Occipital lobe (tissue), 2 donors: ENCODE results near the gene PPM1H. TPM values are rescaled to one million over a fixed set of nuclear protein-coding genes. Genes with fewer than 3 reads are reported as not detected.
"Not testable (repeated sequence)": the region's sequence is repeated elsewhere in the genome, so short reads cannot be mapped to it uniquely, and the experiment has no call there.

Experiments used
- DNase-seq: peaks from one replicate; lab custom pipeline; 2025; lab: John Stamatoyannopoulos, UW
- total RNA-seq: library from RNA; depleted of rRNA; stranded (reverse); fragments of >200 nt; gene quantifications from one replicate; pipeline ENCODE4 v1.2.3, GENCODE V29; 2014

The PPM1H gene
- total RNA-seq, 1 donor from 2014 or later, result 10.6 TPM

DNA sequence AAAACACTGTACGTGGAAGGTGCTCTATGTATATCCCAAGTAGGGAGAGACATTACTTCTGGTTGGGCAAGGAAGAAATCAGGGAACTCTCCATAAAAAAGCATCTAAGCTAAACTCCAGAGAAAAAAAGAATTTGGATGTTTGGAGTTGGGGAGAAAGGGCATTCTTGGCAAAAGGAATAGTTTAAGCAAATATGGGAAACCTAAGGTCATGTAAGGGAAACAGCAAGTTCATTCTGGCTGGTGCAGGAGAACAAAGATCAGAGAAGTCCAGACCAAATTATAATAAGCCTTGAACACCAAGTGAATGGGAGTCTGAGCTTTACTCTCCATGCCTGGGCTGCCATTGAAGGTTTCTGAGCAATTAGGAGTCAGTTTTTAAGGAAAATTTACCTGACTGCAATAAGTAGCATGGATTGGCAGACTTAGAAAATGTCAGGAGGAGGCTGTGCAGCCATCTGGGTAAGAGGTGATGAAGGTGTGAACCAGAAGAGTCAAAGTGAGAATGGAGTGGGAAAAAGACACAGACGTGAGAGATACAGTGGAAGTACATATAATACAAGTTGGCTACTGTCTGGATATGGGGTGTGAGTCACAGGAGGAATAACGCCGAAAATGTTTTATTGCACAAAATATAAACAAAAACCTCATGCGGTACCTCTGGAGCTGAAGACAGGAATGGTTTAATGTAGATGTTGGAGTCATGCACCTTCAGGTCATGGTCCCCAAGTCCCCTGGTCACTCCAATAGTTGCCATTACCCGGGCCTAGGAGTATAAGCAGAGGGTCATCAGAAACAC, 245.7 kb downstream of the PPM1H start:
- no peak for DNase-seq

DNA sequence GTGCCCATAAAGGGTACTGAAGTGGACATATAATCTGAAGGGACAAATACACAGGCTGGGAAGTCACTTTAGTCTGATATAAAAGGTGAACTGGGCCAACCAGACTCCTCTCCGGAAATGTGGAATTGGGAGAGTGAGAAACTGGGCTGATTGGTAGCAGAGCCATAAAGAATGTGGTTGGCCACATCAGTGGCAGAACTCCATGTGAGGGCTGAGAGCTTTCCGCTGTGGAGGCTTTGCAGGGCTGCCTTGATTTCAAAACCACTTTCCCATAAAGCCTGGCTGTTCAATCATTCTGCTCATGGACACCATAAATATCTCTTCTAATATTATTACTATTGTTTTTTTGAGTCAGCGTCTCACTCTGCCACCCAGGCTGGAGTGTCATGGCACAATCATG, 248.0 kb downstream of the PPM1H start:
- no peak for DNase-seq

DNA sequence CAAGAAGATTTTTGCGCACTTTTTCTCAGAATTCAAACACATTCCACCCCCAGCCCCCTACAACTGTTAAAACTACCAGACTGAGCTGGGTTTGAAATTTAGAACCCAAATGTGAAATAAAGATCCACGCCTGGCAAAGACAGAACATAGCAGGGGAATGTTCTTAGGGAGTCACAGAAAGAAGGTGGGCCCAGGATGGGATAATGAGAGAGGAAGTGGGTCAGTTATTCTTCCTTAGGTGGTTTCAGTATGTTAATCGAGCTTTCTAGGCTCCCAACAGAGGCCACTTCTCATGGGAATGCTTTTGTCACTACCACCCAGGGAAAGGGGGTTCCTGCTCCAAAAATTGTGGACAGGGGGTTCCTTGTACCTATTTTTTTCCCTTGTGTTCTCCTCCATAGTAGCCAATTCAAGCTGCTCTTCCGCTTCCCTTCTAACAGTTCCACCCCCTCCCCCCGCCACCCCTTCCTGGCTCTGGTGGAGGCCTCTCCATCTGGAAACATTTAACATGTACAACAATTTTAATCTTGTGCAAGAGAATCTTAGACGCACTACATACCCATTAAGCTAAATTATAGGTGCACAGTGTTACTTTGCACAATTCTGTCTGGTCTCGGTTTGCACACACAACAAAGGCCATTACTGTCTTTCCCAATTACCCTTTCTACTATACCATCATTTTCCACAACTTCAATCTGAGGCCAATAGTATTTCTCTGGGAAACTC, 250.2 kb downstream of the PPM1H start:
- no peak for DNase-seq

DNA sequence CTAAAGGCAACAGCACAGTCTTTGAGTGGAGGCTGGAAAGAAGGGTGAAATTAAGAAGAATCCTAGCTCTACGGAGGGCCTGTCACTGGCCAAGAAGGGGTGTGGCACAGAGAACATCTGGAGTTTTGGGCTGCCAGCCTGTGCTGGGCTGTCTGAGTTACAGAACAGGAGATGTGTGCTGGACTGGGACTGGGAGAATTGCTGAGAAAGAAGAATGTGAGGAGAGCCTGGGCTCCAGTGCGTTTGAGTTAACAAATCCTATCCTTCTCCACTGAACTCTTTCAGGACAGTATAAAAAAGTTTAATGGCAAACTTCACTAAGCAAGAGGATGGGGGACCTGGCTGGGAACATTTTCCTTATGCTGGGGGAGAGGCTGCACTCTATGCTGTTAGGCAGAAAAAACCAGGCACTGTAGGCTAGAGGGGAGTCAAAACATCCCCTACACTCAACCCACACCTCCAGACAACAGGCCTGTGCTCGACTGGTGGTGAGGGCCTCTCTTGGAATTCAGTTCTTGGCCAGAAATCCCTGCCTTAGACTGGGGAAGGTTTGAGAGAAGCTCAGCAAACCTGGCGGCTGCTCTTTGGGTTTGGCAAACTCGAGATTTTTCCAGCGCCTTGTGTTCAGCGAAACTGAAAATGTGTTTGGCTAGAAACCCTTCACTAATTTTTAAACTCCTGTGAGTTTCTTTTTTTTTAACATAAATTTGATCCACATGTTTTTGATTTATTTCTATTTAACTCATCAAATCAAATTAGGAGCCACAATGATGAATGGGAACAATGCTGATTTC, 251.0 kb downstream of the PPM1H start:
- no peak for DNase-seq

DNA sequence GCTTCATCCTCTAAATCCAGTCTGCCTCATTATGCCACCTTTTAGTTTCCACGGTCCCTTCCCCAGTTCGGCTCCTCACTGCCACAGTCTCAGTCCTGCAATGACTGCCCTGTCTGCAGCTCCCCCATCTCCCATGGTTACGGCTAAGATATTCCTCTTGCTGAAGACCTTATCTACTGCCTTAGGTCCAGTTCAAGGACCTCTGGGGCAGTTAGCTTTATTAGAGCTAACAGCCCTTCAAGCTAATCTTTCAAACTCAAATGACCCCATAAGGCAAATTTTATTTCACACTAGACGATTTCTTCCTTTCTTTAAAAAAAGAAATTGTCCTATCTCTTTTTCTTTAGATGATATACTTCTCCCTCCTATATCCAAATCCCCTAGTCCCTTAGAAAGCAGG, 253.6 kb downstream of the PPM1H start:
- no peak for DNase-seq

DNA sequence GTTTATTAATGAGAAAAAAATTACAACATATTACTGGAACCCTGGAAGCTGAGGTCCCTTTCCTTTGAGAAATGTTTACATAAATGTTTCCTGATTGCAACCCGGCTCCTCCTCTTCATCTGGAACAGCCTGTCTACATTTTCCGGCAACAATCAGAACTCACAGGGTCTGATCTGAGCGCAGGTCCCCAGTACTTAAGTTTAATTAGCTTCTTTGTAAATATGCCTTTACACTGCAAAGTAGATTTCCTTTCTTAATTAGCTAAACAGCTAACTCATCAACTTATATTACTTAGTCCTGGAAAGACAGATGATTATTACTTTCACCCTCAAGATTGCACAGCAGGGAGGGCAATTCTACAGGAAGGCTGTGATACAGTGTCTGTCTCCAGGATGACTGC, 255.3 kb downstream of the PPM1H start:
- DNase-seq, result no peak

DNA sequence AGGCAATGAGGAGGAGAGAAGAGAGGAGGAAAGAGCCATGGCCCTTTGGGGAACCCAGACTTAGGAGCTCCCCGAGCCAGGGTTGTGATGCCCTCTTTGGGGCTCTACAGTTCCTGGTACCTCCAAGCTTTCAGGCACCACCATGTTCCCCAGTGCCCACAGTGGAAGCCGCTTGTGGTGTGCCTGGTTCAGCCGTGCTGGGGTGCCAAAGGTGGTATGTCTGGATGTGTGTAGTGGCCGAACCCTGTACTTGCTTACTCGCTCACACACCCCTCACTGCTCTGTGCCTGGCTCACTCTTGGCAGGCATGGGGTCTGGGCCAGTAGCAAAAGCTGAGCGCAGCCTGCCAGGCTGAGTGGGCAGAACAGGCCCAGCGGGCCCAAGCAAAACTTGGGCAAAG, 257.6 kb downstream of the PPM1H start:
- no peak for DNase-seq

DNA sequence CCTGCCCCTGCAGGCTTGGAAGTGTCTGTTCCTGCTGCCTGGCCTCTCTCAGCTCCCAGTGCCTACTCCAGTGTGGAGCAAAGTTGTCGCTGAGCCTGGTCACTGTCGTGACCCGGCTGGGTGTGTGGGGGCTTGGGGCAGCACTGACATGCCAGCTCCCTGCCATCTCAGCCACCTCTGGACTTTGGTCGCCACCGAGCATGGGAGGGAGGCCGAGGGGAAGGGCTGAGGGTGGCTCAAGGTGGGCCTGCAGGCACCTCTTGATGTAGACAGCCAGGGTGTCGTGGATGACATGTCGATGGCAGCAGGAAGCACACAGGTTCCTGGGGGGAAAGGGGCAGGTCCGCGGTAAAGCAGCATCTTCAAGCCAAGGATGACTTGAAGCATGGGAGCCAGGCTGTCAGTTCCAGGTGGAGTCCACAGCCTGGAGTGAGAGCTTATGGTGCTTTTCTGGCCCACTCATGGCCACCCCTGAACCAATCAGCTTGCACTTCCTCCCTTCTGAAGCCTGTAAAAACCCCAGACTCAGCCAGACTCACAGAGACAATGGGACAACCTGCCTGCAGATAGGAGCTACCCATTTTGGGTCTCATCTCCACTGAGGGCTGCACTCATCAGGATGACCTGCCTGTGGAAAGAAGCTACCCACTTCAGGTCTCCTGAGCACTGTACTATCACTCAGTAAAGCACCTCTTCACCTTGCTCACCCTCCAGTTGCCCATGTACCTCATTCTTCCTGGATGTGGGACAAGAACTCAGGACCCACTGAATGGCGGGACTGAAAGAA, 258.2 kb downstream of the PPM1H start:
- no peak for DNase-seq

DNA sequence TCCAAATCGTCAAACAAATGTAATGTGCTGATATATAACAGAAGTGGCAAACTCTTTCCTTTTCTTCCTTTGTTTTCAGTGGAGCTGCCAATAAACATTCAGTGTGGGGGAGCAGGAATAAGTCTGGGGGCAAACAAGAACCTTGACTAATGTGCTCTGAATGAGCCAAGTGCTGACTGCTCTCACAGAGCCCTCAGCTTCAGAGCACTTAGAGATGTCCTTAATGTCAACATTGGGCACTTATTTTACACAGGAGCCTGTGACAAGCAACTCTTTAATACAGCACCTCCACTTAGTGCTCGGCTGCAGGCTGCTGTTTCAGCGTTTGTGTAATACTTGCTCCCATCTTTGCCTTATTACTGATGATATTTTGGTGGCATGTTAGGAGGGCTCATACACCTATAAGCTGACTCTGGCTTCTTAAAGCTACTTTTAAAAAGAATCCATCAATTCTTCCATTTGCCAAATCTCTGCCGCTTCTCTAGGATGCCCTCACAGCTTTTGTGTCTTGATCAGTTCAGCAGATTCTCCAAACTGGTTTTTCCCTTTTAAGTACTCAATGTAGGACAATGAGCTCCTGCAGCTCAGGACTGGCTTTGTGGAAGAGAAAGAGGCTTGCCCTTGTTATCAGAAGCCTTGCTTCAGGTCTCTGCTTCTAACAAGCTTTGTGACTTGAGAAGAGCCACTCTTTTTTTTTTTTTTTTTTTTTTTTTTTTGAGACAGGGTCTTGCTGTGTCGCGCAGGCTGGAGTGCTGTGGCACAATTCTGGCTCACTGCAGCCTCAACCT, 261.7 kb downstream of the PPM1H start:
- DNase-seq, result no peak

DNA sequence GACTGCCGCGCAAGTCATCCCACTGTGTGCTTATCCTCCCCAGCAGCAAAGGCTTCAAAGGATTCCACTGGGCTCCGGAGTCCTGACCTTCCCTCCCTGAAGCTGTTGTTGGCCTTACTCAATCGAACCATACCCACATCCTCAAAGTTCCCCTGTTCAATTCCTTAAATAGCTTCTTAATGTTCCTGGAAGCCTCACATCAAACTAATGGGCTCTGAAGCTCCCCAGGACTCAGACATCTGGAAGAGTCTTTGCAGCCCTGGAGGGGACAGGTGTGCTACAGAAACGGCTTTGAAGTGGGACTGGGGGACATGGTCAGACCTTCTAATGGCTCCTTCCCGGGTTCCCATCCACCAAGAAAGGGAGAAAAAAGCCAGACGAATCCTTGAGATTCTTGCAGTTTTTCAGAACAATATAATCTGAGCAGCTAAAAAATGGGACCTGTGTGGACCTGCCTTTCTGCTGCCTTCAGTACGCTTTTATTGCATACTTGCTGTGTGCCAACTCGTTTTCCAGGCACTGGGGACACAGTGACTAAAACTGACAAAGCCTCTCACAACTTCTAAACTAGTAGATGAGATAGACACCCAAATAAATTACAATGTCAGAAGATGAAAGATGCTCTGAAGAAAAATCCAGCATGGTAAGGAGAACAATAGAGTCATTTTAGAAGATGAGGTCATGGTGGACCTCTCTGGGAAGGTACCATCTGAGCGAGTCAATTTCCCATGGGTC, 263.8 kb downstream of the PPM1H start:
- no peak for DNase-seq

DNA sequence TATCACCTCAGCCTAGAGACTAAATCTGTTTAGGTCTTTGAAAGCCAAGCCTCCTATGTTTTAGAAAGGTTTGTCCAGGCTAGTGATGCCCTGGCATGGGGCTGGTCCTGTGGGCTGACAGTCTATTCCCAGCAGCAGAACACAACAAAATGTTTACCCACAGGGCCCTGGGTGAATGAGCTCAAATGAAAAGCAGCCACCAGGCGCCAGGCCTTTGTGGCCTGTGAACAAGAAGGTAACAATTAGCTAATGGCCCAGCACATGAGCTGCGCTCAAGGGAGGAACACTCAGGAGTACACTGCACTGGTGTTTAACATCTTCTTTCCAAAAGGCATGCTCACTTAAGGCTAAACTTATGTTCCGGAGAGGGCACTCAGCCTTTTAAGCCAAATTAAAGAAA, 266.2 kb downstream of the PPM1H start:
- no peak for DNase-seq

DNA sequence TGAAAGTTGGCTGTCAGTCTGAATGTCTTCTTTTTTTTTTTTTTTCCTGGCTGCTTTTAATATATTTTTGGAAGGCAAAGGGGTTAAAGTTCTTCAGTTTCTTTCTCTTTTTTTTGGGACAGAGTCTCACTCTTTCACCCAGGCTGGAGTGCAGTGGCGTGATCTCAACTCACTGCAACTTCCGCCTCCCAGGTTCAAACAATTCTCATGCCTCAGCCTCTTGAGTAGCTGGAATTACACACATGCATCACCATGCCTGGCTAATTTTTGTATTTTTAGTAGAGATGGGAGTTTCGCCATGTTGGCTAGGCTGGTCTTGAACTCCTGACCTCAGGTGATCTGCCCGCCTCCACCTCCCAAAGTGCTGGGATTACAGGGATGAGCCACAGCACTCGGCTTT, 270.0 kb downstream of the PPM1H start:
- not testable (repeated sequence) for DNase-seq

DNA sequence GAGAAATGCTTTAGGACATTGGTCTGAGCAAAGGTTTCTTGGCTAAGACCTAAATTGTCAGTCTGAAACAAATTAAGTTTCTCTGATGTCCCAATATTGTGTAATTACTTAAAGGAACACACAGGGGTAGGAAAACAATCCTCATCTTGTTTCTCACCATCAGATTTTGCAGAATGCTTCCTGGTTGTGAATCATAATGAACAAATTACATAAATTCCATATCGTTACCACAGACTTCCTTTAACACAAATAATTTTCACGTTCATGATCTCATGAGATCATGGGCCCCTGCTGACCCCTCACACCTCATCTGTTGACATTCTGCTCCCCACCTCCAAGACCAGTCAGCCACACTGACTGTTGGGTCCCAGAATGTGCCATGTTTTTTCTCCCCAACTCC, 274.2 kb downstream of the PPM1H start:
- no peak for DNase-seq

DNA sequence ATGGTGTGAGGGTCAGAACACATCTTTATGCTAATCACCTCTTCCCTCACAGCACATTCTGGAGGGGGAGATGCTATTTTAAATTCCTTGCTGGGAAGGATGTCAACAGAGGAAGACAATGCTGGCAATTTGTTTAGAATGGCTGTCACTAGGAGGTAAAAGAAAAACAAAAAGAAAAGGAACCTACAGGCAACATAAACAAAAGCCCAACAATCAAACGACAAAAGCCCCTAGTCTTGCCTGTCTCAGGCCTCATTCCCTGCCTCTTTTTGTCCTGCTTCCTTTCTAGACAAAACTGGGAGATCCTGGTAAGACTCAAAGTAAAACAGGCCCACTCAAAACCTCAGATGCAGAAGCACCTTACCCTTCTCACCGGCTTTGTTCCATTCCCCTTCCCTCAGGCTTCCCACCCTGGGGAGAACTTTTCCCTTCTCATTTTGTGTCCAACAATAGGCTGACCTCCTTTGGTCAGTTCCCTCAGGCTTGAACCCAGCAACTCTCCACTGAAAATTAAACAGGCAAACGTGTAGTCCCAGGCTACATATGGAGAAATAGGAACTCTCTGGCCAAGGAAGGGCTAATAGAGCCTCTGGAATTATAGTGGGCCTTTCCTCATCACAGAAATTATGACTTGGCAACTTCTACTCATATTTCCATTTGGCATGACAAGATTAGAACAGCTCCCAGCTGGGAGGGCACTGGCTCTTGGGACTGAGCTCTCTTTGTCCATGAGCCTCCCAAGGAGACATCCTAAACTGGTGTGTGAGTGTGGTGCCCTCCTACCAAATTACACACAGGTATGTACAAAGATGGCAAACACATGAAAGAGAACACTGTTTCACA, 275.3 kb downstream of the PPM1H start:
- no peak for DNase-seq

DNA sequence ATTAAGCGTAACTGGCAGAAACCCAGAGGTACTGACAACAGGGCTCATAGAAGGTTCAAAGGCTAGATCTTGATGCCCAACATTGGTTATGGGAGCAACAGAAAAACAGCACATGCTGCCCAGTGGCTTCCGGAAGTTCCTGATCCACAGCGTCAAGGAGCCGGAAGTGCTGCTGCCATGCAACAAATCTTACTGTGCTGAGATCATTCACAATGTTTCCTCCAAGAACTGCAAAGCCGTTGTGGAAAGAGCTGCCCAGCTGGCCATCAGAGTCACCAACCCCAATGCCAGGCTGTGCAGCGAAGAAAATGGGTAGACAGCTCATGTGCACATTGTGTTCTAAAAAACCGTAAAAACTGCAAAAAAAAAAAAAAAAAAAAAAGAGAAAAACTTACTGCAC, 276.0 kb downstream of the PPM1H start:
- DNase-seq, result no peak

DNA sequence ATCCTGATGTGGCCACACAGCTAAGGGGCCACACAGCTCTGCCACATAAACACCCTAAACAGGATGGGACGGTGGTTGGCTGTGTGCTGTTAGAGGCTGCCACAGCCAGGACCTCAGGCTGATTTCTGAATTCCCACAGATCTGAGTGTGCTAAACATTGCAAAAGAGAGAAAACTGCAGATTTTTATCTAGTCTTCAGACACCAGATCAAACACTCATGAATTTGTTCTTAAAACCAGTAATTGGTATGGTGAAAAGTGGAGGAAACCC, 277.7 kb downstream of the PPM1H start:
- no peak for DNase-seq

DNA sequence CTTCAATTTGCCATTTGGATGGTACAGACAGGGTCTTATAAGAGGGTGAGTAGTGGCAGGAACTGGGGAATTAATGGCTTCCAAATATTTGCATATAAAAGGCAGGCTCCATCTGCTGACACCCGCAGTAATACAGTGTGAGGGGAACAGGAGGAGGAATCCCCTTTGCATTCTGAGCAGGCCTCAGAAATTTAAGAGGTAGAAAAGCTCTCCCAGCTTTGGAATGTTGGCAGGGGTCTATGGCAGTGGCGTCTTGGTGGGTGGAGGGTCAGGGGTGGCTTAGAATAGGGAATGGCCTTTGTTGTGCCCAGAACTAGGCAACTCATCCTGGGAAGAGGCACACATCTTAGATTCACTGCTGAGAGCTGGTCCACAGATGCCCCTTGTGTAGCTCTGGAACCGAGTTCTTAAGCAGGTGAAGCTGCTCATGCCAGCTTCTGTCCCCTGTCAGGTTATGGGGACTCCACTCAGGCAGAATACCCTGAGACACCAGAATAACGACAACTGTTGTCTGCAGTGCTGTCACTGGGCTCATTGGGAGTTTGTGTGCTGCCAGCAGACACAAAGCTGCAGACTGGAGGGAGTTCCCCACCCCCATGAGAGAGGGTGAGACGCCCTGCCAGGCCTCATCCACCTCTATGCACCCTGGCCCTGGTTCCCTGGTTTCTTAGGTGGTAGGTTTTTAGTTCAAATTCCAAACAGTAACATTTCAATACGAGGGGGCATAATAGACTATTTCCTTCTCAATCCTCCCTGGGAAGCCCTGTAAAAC, 278.2 kb downstream of the PPM1H start:
- no peak for DNase-seq

DNA sequence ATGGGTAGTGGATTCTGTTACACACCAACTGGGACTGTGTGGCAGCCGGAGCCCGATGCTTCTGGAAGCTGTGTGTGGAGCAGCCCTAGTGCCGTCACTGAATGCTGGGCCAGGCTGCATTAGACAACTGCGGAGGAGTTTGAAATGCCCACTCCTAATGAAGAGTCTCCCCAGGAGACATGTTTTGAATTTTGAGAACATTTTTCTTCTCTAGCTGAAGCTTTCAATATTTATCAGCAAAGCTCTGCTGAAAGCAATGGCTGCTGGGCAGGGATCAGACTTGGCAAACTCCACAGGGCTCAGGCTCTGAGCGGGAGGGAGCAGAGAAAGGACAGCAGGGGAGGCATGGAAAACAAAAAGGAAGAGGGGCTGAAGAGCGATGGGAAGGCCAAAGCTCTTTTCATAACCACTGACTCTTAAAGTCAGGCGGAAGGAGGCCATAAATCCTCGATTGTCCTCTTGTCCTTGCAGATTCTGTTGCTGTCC, 279.2 kb downstream of the PPM1H start:
- no peak for DNase-seq
